Activated CD8-positive, alpha-beta memory T cell treated with anti-CD3 and anti-CD28 coated beads, Interleukin-2, amount 10 ng/mL, durations not matched to agents 7 days and 5 days (primary cell): ENCODE measurements around the gene UNC13A. TPM values are rescaled to one million over a fixed set of nuclear protein-coding genes. Genes with fewer than 3 reads are reported as not detected.
"Not testable (repeated sequence)": the region's sequence is repeated elsewhere in the genome, so short reads cannot be mapped to it uniquely, and the experiment has no call there.

ENCODE experiments used
- ATAC-seq: fragments of 150-1000 bp; cut with Tn5 transposase; one replicate; pipeline ENCODE4 v1.10.0; 2021; ENCODE audit warnings: moderate library complexity
- CTCF ChIA-PET: fragments of 350-600 bp; sonication (Branson Sonifier 250); formaldehyde crosslinking; loops from one replicate; lab custom pipeline; 2021; ENCODE audit warnings: antibody characterized with exemption; lab: Charles Lee
- DNase-seq: peaks from one replicate; pipeline ENCODE4 v3.0.0-alpha.2; 2020
- H3K27ac Mint-ChIP-seq: one replicate; pipeline ENCODE4 v1.8.0; 2021; ENCODE audit warnings: mild to moderate bottlenecking, mixed read lengths
- H3K27me3 Mint-ChIP-seq: one replicate; pipeline ENCODE4 v1.8.0; 2021; ENCODE audit warnings: mixed read lengths
- H3K36me3 Mint-ChIP-seq: one replicate; pipeline ENCODE4 v1.8.0; 2021; ENCODE audit warnings: mild to moderate bottlenecking, mixed read lengths
- H3K4me1 Mint-ChIP-seq: one replicate; pipeline ENCODE4 v1.8.0; 2021; ENCODE audit warnings: mixed read lengths
- H3K4me3 Mint-ChIP-seq: one replicate; pipeline ENCODE4 v1.8.0; 2021; ENCODE audit warnings: mild to moderate bottlenecking, moderate library complexity, mixed read lengths
- H3K9me3 Mint-ChIP-seq: one replicate; pipeline ENCODE4 v1.8.0; 2022; ENCODE audit warnings: low read depth, mixed read lengths
- total RNA-seq, 2 experiments: library from RNA; stranded (reverse); gene quantifications; one replicate each; pipeline ENCODE4 v1.2.3, GENCODE V29; 2021

The UNC13A gene
- total RNA-seq, 2 experiments from 2014 or later = 0.02 to 0.18 TPM

DNA sequence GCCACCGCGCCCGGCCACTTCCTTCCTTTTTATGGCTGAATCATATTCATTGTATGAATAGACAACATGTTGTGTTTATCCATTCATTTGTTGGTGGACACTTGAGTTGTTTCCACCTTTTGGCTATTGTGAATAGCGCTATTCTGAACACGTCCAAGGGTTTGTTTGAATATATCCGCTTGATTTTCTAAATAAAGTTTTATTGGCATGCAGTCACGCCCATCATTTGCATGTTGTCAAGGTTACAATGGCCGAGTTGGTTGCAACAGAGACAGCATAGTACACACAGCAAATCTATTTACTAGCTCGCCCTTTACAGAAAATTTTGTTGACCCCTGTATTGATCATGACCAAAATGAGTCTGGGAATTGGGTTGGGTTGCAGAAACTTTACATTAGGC lies 89.2 kb downstream of the UNC13A start:
- no peak overlapping the region for H3K27ac Mint-ChIP-seq
- H3K27me3 Mint-ChIP-seq = peaks cover 27% of the 10 kb centered on the region
- H3K36me3 Mint-ChIP-seq = no peaks in the 10 kb centered on the region

DNA sequence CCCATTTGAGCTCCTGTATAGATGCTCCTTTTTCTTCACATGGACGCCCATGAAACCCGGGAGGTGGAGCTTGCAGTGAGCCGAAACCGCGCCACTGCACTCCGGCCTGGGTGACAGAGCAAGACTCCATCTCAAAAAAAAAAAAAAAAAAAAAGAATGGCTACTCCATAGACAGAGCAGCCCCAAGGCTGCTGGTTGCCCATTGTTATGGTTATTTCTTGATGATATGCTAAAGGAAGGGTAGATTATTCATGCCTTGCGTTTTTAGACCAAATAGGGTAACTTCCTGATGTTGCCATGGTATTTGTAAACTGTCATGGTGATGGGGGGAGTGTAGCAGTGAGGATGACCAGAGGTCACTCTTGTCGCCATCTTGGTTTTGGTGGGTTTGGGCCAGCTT lies 90.1 kb downstream of the UNC13A start:
- CTCF ChIA-PET, H3K9me3 Mint-ChIP-seq, DNase-seq, H3K36me3 Mint-ChIP-seq, H3K4me1 Mint-ChIP-seq, ATAC-seq, H3K27ac Mint-ChIP-seq, H3K4me3 Mint-ChIP-seq: not testable (repeated sequence)
- H3K27me3 Mint-ChIP-seq = peaks cover 23% of the 10 kb centered on the region

More for the DNA sequence above, 89.2 kb downstream of the UNC13A start:
- DNase-seq = no peak
- no peak for ATAC-seq
- no peak overlapping the region for H3K4me3 Mint-ChIP-seq
- CTCF ChIA-PET = no interaction called here
- no peaks in the 10 kb centered on the region for H3K9me3 Mint-ChIP-seq
- peaks cover 5% of the 10 kb centered on the region for H3K4me1 Mint-ChIP-seq

DNA sequence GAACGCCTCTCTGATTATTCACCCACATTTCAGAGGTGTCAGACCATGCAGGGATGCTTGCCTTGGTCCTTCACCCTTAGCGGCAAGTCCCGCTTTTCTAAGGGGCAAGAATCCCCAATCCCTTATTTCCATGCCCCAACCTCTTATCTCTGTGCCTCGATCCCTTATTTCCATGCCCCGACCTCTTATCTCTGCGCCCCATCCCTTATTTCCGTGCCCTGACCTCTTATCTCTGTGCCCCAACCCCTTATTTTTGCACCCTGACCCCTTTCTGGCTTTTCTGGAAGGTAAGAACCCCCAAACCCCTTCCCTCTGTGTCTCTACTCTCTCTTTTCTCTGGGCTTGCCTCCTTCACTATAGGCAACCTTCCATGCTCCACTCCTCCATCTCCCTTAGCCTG lies 93.9 kb downstream of the UNC13A start:
- H3K36me3 Mint-ChIP-seq, ATAC-seq, H3K4me3 Mint-ChIP-seq, H3K9me3 Mint-ChIP-seq, CTCF ChIA-PET, H3K27ac Mint-ChIP-seq, DNase-seq: not testable (repeated sequence)
- Mint-ChIP-seq H3K4me1 (peaks cover 12% of the 10 kb centered on the region), H3K27me3 (peaks cover 19% of the 10 kb centered on the region)

DNA sequence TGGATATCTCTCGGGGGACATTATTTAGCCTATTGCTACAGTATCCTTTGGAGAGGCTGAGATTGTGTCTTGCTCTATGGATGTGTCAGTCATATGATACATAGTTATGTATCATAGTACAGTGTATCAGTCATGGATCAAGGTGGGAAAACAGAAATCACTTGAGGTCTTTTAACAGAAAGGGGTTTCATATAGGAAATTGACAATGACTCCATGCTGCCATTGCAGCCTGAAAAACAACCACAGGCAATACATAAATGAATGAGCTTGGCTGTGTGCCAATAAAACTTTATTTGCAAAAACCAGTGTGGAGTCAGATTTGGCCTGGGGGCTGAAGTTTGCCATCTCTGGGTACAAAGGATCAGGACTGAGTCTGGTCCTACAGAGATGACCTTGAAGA lies 97.3 kb downstream of the UNC13A start:
- no peak overlapping the region for H3K27ac Mint-ChIP-seq
- ATAC-seq = peak; percentile 42
- H3K4me3 Mint-ChIP-seq = no peak overlapping the region
- DNase-seq = no peak
- no peaks in the 10 kb centered on the region for H3K9me3 Mint-ChIP-seq
- peaks cover 19% of the 10 kb centered on the region for H3K27me3 Mint-ChIP-seq
- CTCF ChIA-PET = interaction anchor here (0.7 kb wide), 1 partner anchor 298 kb away, joined by 3 read pairs; no protein-coding TSS in a partner anchor
- no peaks in the 10 kb centered on the region for H3K36me3 Mint-ChIP-seq
- H3K4me1 Mint-ChIP-seq = peaks cover 7% of the 10 kb centered on the region

DNA sequence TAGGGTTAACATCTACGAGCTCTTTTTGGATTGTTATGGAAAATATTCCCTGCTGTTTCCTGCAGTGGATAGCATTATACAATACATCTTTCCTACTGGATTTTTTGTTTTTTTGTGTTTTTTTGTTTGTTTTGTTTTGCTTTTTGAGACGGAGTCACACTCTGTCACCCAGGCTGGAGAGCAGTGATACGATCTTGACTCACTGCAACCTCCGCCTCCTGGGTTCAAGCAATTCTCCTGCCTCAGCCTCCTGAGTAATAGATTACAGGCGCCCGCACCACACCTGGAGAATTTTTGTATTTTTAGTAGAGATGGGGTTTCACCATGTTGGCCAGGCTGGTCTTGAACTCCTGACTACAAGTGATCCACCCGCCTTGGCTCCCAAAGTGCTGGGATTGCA lies 102.8 kb downstream of the UNC13A start:
- H3K4me1 Mint-ChIP-seq, H3K27me3 Mint-ChIP-seq, H3K27ac Mint-ChIP-seq, DNase-seq, H3K9me3 Mint-ChIP-seq, H3K4me3 Mint-ChIP-seq, ATAC-seq: not testable (repeated sequence)
- H3K36me3 Mint-ChIP-seq = peaks cover 13% of the 10 kb centered on the region
- CTCF ChIA-PET = interaction anchor here (1.0 to 1.6 kb wide), 3 partner anchors 12 to 347 kb away, joined by 3 read pairs; partner anchors contain the start of gene CCDC124

DNA sequence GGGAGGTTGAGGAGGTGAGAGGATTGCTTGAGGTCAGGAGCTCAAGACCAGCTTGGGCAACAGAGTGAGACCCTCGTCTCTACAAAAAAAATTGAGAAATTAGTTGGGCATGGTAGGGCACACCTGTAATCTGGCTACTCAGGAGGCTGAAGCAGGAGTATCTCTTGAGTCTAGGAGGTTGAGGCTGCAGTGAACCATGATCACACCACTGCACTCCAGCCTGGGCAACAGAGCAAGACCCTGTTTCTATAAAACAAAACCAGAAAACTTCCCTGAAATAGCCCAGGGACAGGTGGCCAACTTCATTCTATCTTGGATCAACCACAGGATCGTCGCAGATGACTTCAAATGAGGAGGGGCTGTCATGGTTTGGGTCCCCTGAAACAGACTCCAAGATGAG lies 104.0 kb downstream of the UNC13A start:
- ATAC-seq (no peak), DNase-seq (no peak)
- H3K9me3 Mint-ChIP-seq = no peaks in the 10 kb centered on the region
- no peak overlapping the region for H3K4me3 Mint-ChIP-seq
- H3K4me1 Mint-ChIP-seq = peaks cover 2% of the 10 kb centered on the region
- H3K27me3 Mint-ChIP-seq = no peaks in the 10 kb centered on the region
- H3K27ac Mint-ChIP-seq = no peak overlapping the region
- H3K36me3 Mint-ChIP-seq = peaks cover 24% of the 10 kb centered on the region
- CTCF ChIA-PET = interaction anchor here (1.5 kb wide), 1 partner anchor 37 kb away, joined by 4 read pairs; no protein-coding TSS in a partner anchor

DNA sequence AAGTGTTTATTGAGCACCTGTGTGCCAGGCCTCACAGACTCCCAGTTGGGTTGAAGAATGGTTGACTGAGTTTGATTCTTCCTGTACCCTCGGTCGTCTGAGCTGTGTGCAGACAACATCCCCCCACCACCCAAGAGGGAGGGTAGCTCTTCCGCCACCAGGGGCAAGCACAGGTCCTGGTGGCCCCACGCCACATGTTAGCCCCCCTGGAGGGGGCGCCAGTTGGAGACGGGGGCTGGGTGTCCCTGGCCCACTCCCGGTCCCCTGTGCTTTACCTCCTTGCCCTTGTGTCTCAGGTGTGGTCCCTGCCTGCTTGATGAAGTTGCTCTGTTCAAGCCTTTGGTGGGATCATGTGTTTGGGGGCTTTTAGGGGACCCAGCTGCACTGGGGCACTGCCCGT lies 105.5 kb downstream of the UNC13A start:
- DNase-seq = no peak

DNA sequence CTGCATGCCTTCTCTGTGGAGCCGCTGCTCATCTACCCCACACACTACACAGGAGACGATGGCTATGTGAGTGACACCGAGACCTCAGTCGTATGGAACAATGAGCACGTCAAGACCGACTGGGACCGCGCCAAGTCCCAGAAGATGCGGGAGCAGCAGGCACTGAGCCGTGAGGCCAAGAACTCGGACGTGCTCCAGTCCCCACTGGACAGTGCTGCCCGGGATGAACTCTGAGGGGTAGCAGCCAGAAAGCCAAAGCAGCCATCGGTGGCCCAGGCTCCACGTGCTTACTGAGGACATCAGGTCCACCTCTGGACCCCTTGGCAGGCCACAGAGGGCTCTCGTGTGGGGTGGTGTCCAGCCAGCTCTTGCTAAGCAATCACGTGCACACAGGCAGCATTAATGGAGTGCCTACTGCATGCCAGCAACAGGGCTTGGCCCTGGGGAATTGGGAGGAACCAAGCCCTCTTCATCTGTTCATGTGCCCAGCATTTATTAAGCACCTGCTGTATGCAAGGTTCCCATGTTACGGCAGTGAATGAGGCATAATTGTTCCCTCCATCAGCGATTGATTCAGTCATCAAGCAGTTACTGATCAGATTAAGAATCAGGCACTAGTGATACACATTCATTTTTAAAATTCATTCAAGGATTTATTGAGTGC lies 106.8 kb downstream of the UNC13A start:
- Mint-ChIP-seq H3K9me3 (no peaks in the 10 kb centered on the region), H3K36me3 (peaks cover 33% of the 10 kb centered on the region), H3K4me1 (peaks cover 2% of the 10 kb centered on the region), H3K27ac (no peak overlapping the region), H3K4me3 (no peak overlapping the region), H3K27me3 (no peaks in the 10 kb centered on the region)
- DNase-seq = no peak
- no peak for ATAC-seq
- CTCF ChIA-PET = no interaction called here

More for the DNA sequence above, 105.5 kb downstream of the UNC13A start:
- Mint-ChIP-seq H3K27ac (no peak overlapping the region), H3K9me3 (no peaks in the 10 kb centered on the region), H3K36me3 (peaks cover 30% of the 10 kb centered on the region), H3K4me3 (no peak overlapping the region), H3K27me3 (no peaks in the 10 kb centered on the region), H3K4me1 (peaks cover 2% of the 10 kb centered on the region)
- ATAC-seq = no peak
- CTCF ChIA-PET = interaction anchor here (0.5 to 1.0 kb wide), 2 partner anchors 9 to 352 kb away, joined by 3 read pairs; no protein-coding TSS in a partner anchor

DNA sequence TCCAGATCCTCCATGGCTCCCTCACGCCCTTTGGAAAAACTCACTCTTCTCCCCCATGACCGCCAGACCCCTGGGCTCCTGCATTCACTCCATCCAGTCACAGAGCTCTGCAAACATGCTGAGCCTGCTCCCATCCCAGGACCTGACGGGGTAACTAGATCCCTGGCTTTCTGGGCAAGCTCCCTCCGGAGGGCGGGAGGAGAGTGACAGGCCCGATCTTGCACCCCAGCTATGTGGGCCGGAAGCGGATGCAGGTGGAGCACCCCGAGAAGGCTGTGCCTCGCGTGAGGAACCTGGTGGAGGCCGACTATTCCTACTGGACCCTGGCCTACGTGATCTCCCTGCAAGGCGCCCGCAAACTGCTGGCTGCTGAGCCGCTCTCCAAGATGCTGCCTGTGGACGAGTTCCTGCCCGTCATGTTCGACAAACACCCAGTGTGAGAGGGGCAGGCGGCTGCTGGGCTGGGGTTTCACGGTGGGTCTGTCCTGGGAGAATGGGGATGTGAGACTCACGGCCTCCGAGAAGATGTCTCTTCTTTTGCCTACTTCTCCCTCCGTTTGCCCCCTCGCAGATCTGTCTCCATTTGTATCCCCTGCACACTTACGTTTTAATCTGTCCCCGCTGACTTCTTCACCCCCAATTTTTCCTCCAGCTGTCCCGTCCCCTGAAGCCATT lies 107.5 kb downstream of the UNC13A start:
- CTCF ChIA-PET = no interaction called here
- no peak for ATAC-seq

DNA sequence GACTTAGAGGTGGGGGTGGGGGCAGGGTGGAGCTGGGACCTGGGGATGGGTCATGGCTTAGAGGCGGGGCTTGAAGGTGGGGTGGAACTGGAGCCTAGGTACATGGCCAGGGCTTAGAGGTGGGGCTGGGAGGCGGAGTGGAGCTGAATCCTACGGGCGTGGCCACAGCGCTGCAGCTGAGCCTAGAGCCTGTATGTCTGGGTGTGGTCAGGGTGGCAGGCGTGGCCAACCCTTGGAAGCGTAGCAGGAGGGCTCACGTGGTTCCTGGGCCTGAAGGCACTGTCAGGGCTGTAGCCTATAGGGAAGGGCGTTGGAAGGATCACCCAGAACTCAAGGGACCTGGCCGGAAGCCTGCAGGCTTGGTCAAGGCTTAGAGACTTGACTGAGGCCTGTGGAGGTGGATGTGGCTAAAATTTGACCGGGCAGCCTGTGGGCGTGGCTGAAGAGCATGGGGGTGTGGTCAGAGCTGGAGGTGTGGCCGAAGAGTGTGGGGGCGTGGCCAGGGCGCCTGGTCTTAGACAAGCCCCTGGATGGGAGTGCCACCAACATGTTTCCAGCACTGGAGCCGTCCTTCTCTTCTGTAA lies 108.4 kb downstream of the UNC13A start:
- peaks cover 33% of the 10 kb centered on the region for H3K36me3 Mint-ChIP-seq
- H3K4me3 Mint-ChIP-seq = no peak overlapping the region
- no peaks in the 10 kb centered on the region for H3K9me3 Mint-ChIP-seq
- ATAC-seq (peak; percentile 57), DNase-seq (no peak)
- peaks cover 2% of the 10 kb centered on the region for H3K4me1 Mint-ChIP-seq
- CTCF ChIA-PET = no interaction called here
- H3K27ac Mint-ChIP-seq = no peak overlapping the region
- H3K27me3 Mint-ChIP-seq = no peaks in the 10 kb centered on the region

More for the DNA sequence above, 107.5 kb downstream of the UNC13A start:
- no peaks in the 10 kb centered on the region for H3K9me3 Mint-ChIP-seq
- H3K36me3 Mint-ChIP-seq = peaks cover 33% of the 10 kb centered on the region
- H3K27ac Mint-ChIP-seq = no peak overlapping the region
- H3K4me1 Mint-ChIP-seq = peaks cover 2% of the 10 kb centered on the region
- no peak for DNase-seq
- no peak overlapping the region for H3K4me3 Mint-ChIP-seq
- no peaks in the 10 kb centered on the region for H3K27me3 Mint-ChIP-seq

DNA sequence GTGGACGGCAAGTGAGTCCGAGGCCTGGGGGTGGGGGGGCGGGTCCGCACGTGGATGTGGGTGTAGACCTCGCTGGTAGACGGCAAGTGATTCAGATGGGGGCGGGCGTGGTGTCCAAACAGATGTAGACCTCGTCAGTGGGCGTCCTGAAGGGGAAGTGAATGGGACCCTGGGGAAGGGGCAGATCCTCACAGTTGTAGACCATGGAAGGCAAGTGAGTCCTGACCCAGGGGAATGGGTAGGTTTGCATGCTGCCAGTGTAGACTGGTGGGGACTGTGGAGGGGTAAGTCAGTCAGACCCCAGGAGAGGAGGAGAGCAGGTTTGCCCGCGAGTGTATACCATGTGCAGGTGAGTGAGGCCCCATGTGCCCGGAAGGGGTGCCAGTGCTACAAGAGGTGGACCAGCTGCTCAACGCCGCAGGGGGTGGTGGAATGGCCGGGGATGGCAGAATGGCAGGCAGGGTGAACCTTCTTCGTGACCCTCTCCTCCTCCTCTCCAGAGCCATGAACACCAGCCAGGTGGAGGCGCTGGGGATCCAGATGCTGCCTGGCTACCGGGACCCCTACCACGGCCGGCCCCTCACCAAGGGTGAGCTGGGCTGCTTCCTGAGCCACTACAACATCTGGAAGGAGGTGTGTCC lies 110.6 kb downstream of the UNC13A start:
- H3K4me1 Mint-ChIP-seq = peaks cover 2% of the 10 kb centered on the region
- H3K36me3 Mint-ChIP-seq = peaks cover 33% of the 10 kb centered on the region
- no peak overlapping the region for H3K27ac Mint-ChIP-seq
- DNase-seq (no peak), ATAC-seq (no peak)
- no peaks in the 10 kb centered on the region for H3K9me3 Mint-ChIP-seq
- CTCF ChIA-PET = no interaction called here
- no peaks in the 10 kb centered on the region for H3K27me3 Mint-ChIP-seq
- no peak overlapping the region for H3K4me3 Mint-ChIP-seq

DNA sequence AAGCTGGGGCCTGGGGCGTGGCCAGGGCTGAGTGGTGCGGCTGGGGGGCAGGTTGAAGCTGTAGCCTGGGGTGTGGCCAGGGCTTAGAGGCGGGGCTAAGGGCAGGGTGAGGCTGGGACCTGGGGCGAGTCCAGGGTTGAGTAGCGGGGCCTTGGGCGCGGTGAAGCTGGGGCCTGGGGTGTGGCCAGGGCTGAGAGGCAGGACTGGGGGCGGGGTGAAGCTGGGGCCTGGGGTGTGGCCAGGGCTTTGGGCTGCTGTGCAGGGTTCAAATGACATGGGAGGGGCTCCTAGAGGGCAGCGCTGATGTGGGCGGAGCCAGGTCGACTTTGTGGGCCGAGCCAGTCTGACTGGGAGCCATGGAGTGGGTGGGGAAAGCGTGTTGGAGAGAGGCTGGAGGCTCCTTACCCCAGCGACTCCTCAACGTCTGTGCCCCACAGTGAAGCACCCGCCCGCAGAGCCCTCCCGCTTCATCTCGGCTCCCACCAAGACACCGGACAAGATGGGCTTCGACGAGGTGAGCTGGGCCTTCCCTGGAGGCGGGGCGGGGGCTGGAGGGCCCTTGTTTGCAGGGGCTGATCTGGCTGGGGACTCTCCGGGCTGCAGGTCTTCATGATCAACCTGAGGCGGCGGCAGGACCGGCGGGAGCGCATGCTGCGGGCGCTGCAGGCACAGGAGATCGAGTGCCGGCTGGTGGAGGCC lies 111.2 kb downstream of the UNC13A start:
- H3K36me3 Mint-ChIP-seq = peaks cover 32% of the 10 kb centered on the region
- ATAC-seq = peak; percentile 41
- H3K27ac Mint-ChIP-seq = no peak overlapping the region

More for the DNA sequence above, 111.2 kb downstream of the UNC13A start:
- H3K4me1 Mint-ChIP-seq = peaks cover 2% of the 10 kb centered on the region
- DNase-seq = peak; percentile 45
- H3K27me3 Mint-ChIP-seq = no peaks in the 10 kb centered on the region
- H3K4me3 Mint-ChIP-seq = no peak overlapping the region
- CTCF ChIA-PET = interaction anchor here (2.0 kb wide), 1 partner anchor 81 kb away, joined by 10 read pairs; no protein-coding TSS in a partner anchor
- H3K9me3 Mint-ChIP-seq = no peaks in the 10 kb centered on the region
